ENCODE data around the gene CORIN.

DNA sequence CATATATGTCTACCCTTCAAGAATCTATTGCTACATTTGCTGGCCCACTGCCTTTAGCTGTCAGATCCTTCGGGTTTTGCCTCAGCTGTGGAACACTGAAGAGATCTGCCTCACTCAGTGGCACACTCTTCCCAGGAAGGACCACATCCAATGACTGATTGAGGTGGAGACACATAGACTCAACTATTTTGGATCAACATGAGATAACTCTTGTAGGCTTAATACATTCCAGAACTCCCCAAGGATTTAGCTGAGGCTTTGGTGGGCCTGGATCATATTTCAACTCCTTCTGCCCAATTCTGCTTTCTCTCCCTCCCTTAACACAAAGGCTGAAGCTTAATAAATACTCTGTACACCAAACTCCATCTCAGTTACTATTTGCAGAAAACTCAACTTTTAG lies 100.5 kb downstream of the CORIN start:
- TF ChIP-seq, protein P1, sequence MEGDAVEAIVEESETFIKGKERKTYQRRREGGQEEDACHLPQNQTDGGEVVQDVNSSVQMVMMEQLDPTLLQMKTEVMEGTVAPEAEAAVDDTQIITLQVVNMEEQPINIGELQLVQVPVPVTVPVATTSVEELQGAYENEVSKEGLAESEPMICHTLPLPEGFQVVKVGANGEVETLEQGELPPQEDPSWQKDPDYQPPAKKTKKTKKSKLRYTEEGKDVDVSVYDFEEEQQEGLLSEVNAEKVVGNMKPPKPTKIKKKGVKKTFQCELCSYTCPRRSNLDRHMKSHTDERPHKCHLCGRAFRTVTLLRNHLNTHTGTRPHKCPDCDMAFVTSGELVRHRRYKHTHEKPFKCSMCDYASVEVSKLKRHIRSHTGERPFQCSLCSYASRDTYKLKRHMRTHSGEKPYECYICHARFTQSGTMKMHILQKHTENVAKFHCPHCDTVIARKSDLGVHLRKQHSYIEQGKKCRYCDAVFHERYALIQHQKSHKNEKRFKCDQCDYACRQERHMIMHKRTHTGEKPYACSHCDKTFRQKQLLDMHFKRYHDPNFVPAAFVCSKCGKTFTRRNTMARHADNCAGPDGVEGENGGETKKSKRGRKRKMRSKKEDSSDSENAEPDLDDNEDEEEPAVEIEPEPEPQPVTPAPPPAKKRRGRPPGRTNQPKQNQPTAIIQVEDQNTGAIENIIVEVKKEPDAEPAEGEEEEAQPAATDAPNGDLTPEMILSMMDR (conservative IDR thresholded peaks at IDR 0.05; ENCODE audit: low read depth, low read length) = no peak
- no peak for TF ChIP-seq EZH2 (IDR thresholded peaks at IDR 0.05; ENCODE audit: borderline replicate concordance, low read depth, low read length, poor library complexity, severe bottlenecking)

Measured in A673 (cell line).